Right lobe of liver (tissue), 4 donors: ENCODE data around the gene TLE2.

Experiments used
- CTCF ChIP-seq, 4 donors: fragments of 200-600 bp in 3 of 4; fragments of 450-650 bp in 1 of 4; IDR thresholded peaks; one replicate each; pipeline versions ENCODE4 v1.5.1 to v1.8.0; 2016 to 2022; ENCODE audit warnings: antibody characterized with exemption in 4 of 4, mild to moderate bottlenecking in 2 of 4
- POLR2A ChIP-seq: fragments of 450-650 bp; IDR thresholded peaks from one replicate; pipeline ENCODE4 v1.6.1; 2017; ENCODE audit warnings: antibody characterized with exemption, mild to moderate bottlenecking
- donor health status: DM: no; HTN: no; CAD: no.
- donor health status: DM: no; HTN: no; CAD: no.
- donor health status: DM: no; HTN: yes; CAD: no.

GRCh38 chr19:2977746-2978138, 51.3 kb downstream of the TLE2 start:
- TF ChIP-seq CTCF (IDR thresholded peaks at IDR 0.05) (no peak), POLR2A (no peak)
